Vagina (tissue), 2 donors: ENCODE data around the gene ACVRL1. TPM values are rescaled to one million over a fixed set of nuclear protein-coding genes. Genes with fewer than 3 reads are reported as not detected.

Source experiments
- DNase-seq, 2 donors: peaks; one replicate each; pipeline ENCODE4 v3.0.0-alpha.2; 2017; ENCODE audit errors: extremely low spot score in 2 of 2
- H3K27ac ChIP-seq: fragments of 200-600 bp; sonication (generic); one replicate; pipeline ENCODE4 v1.5.1; 2019
- H3K27me3 ChIP-seq: fragments of 200-600 bp; sonication (generic); one replicate; pipeline ENCODE4 v1.5.1; 2019
- H3K36me3 ChIP-seq, 2 donors: fragments of 200-600 bp; sonication (generic); one replicate each; pipeline ENCODE4 v1.5.1; 2017 to 2019
- H3K4me1 ChIP-seq: fragments of 200-600 bp; sonication (generic); one replicate; pipeline ENCODE4 v1.5.1; 2019
- H3K4me3 ChIP-seq, 2 donors: fragments of 200-600 bp; sonication (generic); 1 replicate in 1 of 2; 2 replicates in 1 of 2; pipeline ENCODE4 v1.5.1; 2016 to 2019
- H3K9me3 ChIP-seq: fragments of 200-600 bp; sonication (generic); one replicate; pipeline ENCODE4 v1.5.1; 2019
- POLR2A ChIP-seq, 2 donors: fragments of 450-650 bp; IDR thresholded peaks; one replicate each; pipeline ENCODE4 v1.6.1; 2017; ENCODE audit warnings: antibody characterized with exemption in 2 of 2, mild to moderate bottlenecking in 2 of 2, moderate library complexity in 2 of 2
- POLR2AphosphoS5 ChIP-seq, 2 donors: sonication (generic); formaldehyde crosslinking; IDR thresholded peaks; one replicate each; pipeline ENCODE4 v1.9.0; 2017; ENCODE audit warnings: antibody characterized with exemption in 2 of 2, mild to moderate bottlenecking in 2 of 2, low read depth in 1 of 2; ENCODE audit not compliant: insufficient read depth in 1 of 2
- intact Hi-C: fragments of 100-400 bp; cut with DNase I; formaldehyde crosslinking; loops from one replicate; pipeline ENCODE4 v1.15.1; 2023
- total RNA-seq: library from RNA; depleted of rRNA; stranded (reverse); fragments of >200 nt; gene quantifications from one replicate; pipeline ENCODE4 v1.2.3, GENCODE V29; 2016
- TF ChIP-seq, protein P1 (sequence below), 3 experiments: fragments of 450-650 bp in 2 of 3; fragments of 200-600 bp in 1 of 3; sonication (generic) in 1 of 3; IDR thresholded peaks; one replicate each; pipeline ENCODE4 v1.5.1; 2017 to 2019; ENCODE audit warnings: antibody characterized with exemption in 3 of 3, mild to moderate bottlenecking in 2 of 3, moderate library complexity in 2 of 3

The ACVRL1 gene
- total RNA-seq, 1 donor from 2014 or later = 115 TPM

GRCh38 chr12:51914034-51914923 lies 7.0 kb downstream of the ACVRL1 start:
- Histone ChIP-seq H3K27ac (no peak overlapping the region), H3K36me3 (peaks cover 0 to 17% of the 10 kb centered on the region in 2 donors), H3K27me3 (no peaks in the 10 kb centered on the region), H3K4me3 (no peak overlapping the region), H3K9me3 (no peaks in the 10 kb centered on the region), H3K4me1 (peaks cover 56% of the 10 kb centered on the region)
- intact Hi-C loops = no loop called here
- TF ChIP-seq POLR2A (IDR thresholded peaks at IDR 0.05) (no peak), POLR2AphosphoS5 (IDR thresholded peaks at IDR 0.05; ENCODE audit: insufficient read depth in 1 of 2, low read depth in 1 of 2) (no peak)
- TF ChIP-seq, protein P1, sequence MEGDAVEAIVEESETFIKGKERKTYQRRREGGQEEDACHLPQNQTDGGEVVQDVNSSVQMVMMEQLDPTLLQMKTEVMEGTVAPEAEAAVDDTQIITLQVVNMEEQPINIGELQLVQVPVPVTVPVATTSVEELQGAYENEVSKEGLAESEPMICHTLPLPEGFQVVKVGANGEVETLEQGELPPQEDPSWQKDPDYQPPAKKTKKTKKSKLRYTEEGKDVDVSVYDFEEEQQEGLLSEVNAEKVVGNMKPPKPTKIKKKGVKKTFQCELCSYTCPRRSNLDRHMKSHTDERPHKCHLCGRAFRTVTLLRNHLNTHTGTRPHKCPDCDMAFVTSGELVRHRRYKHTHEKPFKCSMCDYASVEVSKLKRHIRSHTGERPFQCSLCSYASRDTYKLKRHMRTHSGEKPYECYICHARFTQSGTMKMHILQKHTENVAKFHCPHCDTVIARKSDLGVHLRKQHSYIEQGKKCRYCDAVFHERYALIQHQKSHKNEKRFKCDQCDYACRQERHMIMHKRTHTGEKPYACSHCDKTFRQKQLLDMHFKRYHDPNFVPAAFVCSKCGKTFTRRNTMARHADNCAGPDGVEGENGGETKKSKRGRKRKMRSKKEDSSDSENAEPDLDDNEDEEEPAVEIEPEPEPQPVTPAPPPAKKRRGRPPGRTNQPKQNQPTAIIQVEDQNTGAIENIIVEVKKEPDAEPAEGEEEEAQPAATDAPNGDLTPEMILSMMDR (IDR thresholded peaks at IDR 0.05) = no peak
- DNase-seq = no peak

DNA sequence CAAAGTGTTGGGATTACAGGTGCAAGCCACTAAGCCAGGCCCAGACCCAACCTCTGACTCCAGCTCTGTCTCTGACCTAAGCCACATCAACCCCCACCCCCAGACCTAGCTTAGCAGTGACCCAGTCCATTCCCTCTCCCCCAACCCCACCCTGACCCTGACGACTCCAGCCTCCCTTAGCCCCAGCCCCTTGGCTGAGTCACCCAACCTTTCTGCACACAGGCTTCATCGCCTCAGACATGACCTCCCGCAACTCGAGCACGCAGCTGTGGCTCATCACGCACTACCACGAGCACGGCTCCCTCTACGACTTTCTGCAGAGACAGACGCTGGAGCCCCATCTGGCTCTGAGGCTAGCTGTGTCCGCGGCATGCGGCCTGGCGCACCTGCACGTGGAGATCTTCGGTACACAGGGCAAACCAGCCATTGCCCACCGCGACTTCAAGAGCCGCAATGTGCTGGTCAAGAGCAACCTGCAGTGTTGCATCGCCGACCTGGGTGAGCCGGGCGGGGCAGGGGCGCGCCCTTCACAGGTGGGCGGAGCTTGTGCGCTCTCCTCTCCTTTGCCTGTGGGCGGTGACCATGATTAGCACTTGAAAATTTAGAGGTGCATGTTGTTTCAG lies 7.8 kb downstream of the ACVRL1 start:
- DNase-seq = no peak
- Histone ChIP-seq H3K4me1 (peaks cover 48% of the 10 kb centered on the region), H3K4me3 (no peak overlapping the region), H3K36me3 (peaks cover 0 to 17% of the 10 kb centered on the region in 2 donors), H3K27me3 (no peaks in the 10 kb centered on the region), H3K9me3 (no peaks in the 10 kb centered on the region), H3K27ac (no peak overlapping the region)
- no peak for TF ChIP-seq POLR2AphosphoS5 (IDR thresholded peaks at IDR 0.05; ENCODE audit: insufficient read depth in 1 of 2, low read depth in 1 of 2)
- intact Hi-C loops = no loop called here

DNA sequence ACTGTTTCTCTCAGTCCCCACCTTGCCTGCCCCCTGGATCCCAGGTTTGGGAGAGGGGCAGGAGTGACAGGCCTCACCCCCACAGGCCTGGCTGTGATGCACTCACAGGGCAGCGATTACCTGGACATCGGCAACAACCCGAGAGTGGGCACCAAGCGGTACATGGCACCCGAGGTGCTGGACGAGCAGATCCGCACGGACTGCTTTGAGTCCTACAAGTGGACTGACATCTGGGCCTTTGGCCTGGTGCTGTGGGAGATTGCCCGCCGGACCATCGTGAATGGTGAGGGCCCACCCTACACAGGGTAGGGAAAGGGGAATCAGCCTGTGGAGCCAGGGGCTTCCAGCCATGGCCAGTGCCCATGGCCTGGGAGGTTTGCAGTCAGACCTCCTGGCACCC lies 8.6 kb downstream of the ACVRL1 start:
- no peak for DNase-seq
- H3K36me3 ChIP-seq = peaks cover 0 to 17% of the 10 kb centered on the region in 2 donors
- H3K4me3 ChIP-seq = no peak overlapping the region
- no peak overlapping the region for H3K27ac ChIP-seq
- intact Hi-C loops = no loop called here
- no peaks in the 10 kb centered on the region for H3K27me3 ChIP-seq
- H3K4me1 ChIP-seq = peaks cover 39% of the 10 kb centered on the region
- TF ChIP-seq POLR2AphosphoS5 (IDR thresholded peaks at IDR 0.05; ENCODE audit: insufficient read depth in 1 of 2, low read depth in 1 of 2) = no peak
- TF ChIP-seq POLR2A (IDR thresholded peaks at IDR 0.05) = no peak
- TF ChIP-seq, protein P1 (IDR thresholded peaks at IDR 0.05) = no peak
- no peaks in the 10 kb centered on the region for H3K9me3 ChIP-seq

DNA sequence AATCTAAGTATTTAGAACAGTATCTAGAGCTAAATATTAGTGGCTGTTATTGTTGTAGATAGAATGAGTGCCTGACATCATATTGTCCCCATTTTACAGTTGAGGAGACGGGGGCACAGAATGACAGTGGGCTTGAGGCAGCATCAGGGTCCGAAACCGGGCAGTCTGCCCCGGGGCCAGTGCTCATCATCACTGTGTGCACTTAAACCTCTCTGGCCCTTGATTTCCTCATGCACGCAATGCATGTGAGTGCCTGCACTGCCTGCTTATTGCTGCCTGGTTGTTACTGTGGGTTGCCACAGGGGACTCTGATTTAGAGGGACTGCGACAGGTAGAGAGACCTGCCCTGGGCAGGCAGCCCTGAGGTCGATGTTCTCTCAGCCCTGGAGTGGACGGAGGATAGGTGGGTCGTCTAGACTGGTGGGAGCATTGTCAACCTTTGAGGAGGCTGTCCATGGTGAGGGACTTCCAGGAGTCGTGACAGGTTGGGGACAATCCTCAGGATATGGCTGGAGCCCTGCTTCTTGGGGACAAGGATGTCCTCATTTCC lies 9.8 kb downstream of the ACVRL1 start:
- H3K9me3 ChIP-seq = no peaks in the 10 kb centered on the region
- H3K27ac ChIP-seq = no peak overlapping the region
- H3K36me3 ChIP-seq = peaks cover 0 to 17% of the 10 kb centered on the region in 2 donors
- TF ChIP-seq, protein P1 (IDR thresholded peaks at IDR 0.05) = no peak
- TF ChIP-seq POLR2A (IDR thresholded peaks at IDR 0.05) (no peak), POLR2AphosphoS5 (IDR thresholded peaks at IDR 0.05; ENCODE audit: insufficient read depth in 1 of 2, low read depth in 1 of 2) (no peak)
- H3K4me1 ChIP-seq = peaks cover 29% of the 10 kb centered on the region
- H3K27me3 ChIP-seq = no peaks in the 10 kb centered on the region
- H3K4me3 ChIP-seq = no peak overlapping the region
- DNase-seq = no peak
- intact Hi-C loops = no loop called here

- Histone ChIP-seq H3K27ac (no peak overlapping the region), H3K4me1 (peaks cover 30% of the 10 kb centered on the region), H3K36me3 (peaks cover 0 to 17% of the 10 kb centered on the region in 2 donors), H3K27me3 (no peaks in the 10 kb centered on the region), H3K9me3 (no peaks in the 10 kb centered on the region), H3K4me3 (no peak overlapping the region)
- no peak for DNase-seq
- TF ChIP-seq, protein P1 (IDR thresholded peaks at IDR 0.05) = no peak
- no peak for TF ChIP-seq POLR2A (IDR thresholded peaks at IDR 0.05)
- no peak for TF ChIP-seq POLR2AphosphoS5 (IDR thresholded peaks at IDR 0.05; ENCODE audit: insufficient read depth in 1 of 2, low read depth in 1 of 2)
- intact Hi-C loops = no loop called here
Measured at GRCh38 chr12:51917746-51918453, 10.6 kb downstream of the ACVRL1 start.
